Activated CD8-positive, alpha-beta memory T cell treated with anti-CD3 and anti-CD28 coated beads, Interleukin-2, amount 50 U/mL, for 4 hours (primary cell): ENCODE data around the gene HPSE2.

ENCODE experiments used
- DNase-seq: peaks from one replicate; pipeline ENCODE4 v3.0.0-alpha.2; 2020

HPSE2 gene

DNA sequence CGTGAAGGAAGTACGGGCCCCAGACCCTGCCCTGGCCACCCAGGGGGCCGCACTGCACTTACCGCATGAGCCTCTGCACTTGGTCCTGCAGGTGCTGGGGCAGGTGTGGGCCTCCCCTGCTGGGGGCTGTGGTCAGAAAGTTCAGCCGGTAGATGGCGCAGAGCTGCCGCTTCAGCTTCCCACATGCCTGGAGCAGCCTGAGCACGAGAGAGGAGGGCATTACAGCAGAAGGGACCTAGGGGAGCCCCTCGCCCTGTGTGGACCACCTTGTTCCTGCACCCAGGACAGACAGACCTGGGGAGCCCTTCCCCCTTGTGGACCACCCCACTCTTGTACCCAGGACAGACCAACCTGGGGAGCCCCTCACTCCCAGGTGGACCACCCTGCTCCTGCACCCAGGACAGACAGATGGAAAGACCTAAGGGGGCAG lies 811.9 kb downstream of the HPSE2 start:
- no peak for DNase-seq

DNA sequence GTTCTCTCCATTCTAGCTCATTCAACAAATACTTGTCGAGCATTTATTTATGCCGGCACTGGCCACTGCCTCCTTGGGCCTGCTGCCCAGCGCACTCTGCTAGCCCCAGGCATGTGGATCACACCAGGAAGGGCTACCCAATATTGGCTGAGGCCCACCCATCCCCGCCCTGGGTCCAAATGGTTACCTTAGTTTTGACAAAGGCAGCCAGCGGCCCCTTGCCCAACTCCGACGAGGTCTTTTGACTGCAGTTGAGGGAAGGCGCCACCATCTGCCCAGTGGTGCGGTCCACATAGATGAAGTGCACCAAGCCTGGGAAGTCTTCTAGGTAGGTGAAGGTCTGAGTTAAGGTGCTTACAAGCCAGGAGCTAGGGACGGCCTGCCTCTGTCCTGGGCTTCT lies 813.5 kb downstream of the HPSE2 start:
- no peak for DNase-seq

- DNase-seq = no peak
Observed at GRCh38 chr10:98420786-98421185, 814.9 kb downstream of the HPSE2 start.

- DNase-seq = no peak
Observed at GRCh38 chr10:98419469-98420261, 816.0 kb downstream of the HPSE2 start.

DNA sequence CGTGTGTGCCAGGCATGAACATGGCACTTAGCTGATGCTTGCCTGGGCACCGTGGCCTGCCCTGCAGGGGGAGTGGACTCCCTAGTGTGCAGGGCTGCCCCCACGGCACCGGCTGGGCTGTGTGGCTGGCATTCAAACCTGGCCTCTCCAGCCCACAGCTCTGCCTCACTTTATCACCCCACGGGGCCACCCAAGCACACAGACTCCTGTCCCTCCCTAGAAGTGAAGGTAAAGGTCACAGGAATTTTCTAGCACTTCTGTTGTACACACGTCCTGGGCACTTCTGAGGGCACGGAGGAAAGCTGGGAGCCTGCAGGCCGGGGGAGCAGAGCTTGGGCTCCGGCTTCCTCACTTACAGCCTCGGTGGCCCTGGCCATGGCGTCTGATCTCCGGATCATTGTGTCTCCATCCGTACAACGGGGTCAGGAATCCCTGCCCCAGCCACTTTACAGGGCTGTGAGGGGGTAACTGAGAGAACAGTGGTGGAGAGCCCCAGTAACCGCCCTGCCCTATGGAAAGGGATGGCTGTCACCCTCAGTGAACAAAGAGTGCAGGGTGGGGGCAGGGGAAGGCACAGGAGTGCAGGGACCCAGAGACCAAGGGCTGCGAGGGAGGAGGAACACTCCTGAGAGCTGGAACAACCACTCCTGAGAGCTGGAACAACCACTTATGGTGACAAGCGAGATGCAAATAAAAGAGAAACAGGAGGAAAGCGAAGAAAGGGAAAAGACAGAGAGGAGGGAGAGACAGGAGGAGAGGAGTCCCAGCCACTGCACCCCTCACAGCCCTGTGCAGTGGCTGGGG lies 816.8 kb downstream of the HPSE2 start:
- DNase-seq = no peak

DNA sequence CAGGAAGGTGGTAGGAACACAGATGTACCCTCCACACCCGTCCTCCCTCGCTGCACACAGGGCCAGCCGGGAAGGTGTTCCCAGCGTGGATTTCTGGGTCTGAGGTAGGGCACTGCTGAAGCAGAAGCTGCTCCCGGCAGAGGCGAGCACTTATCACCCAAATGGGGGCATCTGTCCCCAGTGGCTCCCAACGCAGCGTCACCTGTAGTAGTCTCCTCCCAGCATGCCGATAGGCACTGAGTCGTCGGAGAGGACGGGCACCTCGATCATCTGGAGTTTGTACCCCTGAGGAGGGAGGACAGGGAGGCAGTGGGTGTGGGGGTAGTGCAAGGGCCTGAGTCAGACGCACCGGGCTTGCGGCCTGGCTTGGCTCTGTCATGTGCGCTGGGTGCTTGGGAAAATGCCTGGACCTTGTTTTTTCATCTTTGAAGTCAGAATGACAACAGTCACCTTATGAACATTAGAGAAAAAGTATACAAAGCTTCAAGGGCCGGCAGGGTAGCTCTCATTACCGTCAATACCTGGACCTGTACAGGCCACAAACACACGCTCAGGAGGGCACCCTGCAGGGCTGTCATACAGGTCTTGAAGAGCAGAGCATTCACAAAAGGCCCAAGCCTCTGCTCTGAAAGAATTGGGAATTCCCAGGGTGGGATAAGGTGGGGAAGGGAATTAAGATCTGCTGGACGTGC lies 817.5 kb downstream of the HPSE2 start:
- no peak for DNase-seq

GRCh38 chr10:98417481-98417959 lies 818.1 kb downstream of the HPSE2 start:
- no peak for DNase-seq

DNA sequence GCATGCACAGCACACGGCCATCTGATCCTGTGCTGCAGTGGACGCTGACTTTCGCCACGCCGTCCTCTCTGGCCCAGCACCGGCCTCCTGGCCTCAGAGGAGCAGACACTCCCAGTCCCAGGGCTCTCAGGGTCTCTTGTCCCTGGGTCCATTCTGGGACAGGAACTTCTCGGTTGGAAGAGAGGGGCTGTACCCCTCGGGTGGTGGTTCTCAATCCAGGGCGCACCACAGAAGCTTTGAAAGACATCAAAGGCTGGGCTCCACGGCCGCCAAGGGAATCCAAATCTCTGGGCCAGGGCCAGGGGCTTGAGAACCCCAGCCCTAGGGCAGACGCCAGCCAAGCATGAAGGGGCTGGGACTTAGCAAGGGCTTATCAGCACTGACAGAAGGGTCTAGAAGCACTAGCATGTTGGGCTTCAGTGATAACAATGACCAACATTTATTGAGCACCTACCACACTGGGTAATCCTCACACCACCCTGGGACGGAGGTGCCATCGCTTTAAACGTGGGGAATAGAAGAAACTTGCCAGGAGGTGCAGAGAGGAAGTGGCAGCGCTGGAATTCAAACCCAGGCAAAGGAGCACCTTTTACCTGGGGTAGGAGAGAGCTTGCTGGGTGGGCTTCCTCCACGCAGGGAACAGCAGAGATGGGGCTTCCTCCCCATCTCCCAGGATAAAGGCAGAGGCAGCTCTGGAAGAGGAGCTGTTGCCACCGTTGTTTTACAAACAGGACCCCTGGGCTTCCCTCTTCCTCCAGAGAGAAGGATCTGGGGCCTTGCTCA lies 818.9 kb downstream of the HPSE2 start:
- no peak for DNase-seq

DNA sequence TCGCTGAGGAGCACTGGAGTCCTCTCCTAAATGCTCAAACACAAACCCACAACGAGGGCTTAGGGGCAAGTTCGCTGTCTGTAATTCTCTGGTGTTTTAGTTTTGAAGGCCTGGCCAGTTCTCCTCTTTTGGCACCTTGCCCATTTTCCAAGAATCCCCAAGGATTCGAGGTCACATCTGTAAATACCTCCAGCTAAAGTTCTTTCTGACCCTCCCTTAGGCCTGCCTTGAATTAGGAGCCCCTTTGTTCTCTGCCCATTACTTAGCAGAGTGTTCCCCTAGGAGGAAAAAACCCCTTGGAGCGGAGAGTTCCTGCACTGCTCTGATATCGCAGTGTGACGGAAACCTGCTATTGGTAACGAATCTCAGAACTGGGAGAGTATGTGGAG lies 819.9 kb downstream of the HPSE2 start:
- DNase-seq = no peak

DNA sequence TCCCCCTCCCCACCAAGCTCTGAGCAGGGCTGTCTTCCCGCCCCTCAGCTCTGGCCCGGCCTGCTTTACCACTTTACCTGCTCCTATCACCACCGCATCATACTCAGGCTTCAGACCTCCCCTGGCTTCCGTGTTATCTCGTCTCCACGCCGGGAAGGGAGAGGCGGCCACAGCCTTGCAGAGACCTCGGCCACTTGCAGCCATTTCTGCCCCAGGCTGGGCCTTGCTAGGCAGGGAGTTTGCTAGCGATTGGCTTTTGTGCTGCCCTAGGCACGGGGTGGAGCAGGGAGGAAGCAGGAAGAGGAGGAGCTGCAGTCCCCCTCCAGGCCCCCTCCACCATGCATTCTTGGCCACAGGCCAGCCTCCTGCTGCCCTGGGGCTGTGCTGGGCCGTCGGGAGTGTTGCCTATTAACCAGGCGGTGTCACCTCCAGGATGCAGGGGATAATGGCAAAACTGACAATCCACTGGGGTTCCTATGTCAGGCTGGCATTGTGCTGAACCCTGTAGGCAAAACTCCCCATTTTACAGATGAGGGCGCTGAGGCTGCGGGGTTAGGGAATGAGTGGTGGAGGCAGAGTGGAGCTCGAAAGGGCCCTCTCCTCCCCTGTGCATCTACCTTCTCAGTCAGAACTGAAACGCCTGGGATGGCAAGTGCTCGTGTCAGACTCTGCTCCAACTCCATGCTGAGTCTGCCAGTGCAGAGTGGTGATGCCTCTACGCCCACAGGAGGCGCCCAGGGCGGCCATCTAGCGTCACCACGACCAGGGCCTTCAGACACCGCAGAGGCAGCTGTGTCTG lies 820.5 kb downstream of the HPSE2 start, which contains the start of gene PYROXD2:
PYROXD2 (minus strand) TSS at position 251 of the 799 bp plus-strand sequence; CDS start at position 204, 47 bp downstream.
- DNase-seq = peak; percentile 28

DNA sequence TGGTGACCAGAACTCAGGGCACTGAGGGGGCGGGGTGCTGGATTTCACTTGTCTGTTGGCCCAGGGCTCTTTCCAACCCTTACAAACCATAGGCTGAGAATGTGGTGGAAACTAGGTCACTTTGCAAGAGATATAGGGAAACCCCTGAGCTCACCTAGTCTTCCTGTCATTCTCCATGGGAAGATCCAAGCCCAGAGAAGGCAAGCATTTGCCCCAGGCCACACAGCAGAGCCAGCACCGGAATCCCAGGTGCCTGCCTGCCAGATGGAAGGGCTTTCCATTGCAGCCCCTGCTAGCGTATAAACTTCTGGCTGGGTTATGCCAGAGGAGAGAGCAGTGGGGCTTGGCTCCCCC lies 821.1 kb downstream of the HPSE2 start:
- DNase-seq = no peak

DNA sequence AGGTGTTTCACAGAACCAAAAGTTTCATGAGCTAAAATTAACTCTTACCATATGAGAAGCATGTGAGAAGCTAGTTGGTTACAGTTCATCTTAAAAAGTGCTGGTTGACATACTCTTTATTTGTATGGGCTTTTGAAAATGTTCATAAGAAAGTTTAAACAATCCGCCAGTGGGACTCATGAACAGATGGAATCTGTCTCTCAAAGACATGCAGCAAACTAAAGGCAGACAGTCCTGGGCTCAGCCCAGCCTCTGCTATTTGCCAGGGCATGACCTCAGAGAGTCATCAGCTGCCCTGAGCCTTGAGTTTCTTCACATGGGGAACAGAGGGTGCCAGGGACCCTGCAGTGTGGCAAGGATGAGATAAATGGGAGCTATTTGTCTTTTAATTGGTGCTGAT lies 823.9 kb downstream of the HPSE2 start:
- DNase-seq = no peak

- no peak for DNase-seq
Observed at GRCh38 chr10:98411166-98411565, 824.5 kb downstream of the HPSE2 start.

GRCh38 chr10:98410759-98411158 lies 824.9 kb downstream of the HPSE2 start:
- DNase-seq = no peak

DNA sequence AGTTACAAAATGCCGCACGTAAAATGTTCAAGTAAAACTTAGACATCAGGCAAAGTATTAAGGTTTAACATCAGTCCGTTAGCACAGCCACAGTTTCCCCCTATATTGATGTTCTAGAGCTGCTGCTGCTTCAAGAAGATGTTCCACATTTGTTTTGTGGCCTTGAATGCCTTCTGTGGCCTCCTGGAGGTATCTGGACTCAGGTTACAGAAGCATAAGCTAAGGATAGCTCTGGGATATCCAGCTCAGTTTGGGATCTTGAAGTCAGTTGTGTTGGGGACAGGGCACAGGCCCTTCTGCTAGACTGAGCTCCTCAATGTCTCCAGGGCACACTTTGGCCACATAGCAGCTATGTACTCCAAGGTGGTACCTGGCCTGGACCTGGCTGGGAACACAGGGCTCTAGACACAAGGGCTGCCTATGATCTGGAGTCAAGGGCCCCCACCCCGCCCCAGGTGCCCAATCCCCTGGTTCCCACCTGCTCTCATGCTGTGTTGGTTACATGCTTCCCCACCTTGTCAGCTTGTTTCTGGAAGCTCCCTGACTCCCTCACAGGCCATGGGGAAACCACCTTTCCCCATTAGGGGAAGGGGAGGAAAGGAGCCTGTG lies 825.4 kb downstream of the HPSE2 start:
- DNase-seq = no peak

- DNase-seq = no peak
Observed at GRCh38 chr10:98408799-98409198, 826.9 kb downstream of the HPSE2 start.

DNA sequence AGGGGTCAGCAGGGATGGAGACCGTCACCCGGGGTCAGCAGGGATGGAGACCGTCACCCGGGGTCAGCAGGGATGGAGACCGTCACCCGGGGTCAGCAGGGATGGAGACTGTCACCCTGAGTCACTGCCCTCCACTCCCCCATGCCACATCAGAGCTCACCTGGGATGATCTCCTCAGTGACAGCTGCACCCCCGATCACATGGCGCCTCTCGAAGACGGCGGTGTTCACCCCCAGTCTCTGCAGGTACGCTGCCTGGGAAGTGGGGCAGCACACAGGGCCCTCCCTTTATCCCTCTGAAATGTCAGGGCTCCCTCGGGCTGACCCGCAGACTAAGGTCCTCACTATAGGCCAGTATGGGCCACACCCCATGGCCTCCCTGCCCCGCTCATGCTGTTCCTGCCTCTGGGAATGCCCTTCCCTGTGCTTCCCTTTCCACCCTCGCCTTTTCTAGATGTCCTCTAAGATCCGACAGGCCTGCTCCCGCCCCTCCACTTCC lies 827.9 kb downstream of the HPSE2 start:
- no peak for DNase-seq
